Adrenal gland (tissue), 5 donors: ENCODE results near the gene C6orf89.

Experiments used
- POLR2A ChIP-seq, 2 donors: fragments of 450-650 bp; IDR thresholded peaks; one replicate each; pipeline ENCODE4 v1.6.1; 2017; ENCODE audit warnings: antibody characterized with exemption in 2 of 2, mild to moderate bottlenecking in 2 of 2, moderate library complexity in 1 of 2
- TF ChIP-seq, protein P1 (sequence below), 6 experiments: fragments of 450-650 bp in 4 of 6; fragments of 200-600 bp in 2 of 6; sonication (generic) in 1 of 6; IDR thresholded peaks; 1 replicate in 5 of 6; 2 replicates in 1 of 6; pipeline versions ENCODE4 v1.5.1 to v1.8.0; 2016 to 2021; ENCODE audit warnings: antibody characterized with exemption in 6 of 6, mild to moderate bottlenecking in 2 of 6, moderate library complexity in 1 of 6
- donor health status: DM: no; HTN: no; CAD: no.

DNA sequence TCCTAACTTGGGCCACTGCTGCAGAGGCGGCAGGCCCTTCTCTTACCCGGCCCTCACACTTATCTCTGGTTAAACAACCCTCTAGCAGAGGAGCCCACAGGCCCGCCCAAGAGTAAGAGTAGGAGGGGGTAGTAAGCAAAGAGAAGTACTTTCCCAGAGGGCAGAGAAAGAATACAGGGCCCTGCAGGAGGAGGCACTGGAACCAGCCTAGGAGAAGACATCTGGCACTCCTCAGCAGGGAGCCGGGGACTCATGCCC, 90.2 kb downstream of the C6orf89 start:
- TF ChIP-seq, protein P1, sequence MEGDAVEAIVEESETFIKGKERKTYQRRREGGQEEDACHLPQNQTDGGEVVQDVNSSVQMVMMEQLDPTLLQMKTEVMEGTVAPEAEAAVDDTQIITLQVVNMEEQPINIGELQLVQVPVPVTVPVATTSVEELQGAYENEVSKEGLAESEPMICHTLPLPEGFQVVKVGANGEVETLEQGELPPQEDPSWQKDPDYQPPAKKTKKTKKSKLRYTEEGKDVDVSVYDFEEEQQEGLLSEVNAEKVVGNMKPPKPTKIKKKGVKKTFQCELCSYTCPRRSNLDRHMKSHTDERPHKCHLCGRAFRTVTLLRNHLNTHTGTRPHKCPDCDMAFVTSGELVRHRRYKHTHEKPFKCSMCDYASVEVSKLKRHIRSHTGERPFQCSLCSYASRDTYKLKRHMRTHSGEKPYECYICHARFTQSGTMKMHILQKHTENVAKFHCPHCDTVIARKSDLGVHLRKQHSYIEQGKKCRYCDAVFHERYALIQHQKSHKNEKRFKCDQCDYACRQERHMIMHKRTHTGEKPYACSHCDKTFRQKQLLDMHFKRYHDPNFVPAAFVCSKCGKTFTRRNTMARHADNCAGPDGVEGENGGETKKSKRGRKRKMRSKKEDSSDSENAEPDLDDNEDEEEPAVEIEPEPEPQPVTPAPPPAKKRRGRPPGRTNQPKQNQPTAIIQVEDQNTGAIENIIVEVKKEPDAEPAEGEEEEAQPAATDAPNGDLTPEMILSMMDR (IDR thresholded peaks at IDR 0.05) = no peak
- no peak for TF ChIP-seq POLR2A (IDR thresholded peaks at IDR 0.05)
